ENCODE data around the gene PM20D2.

The PM20D2 gene

DNA sequence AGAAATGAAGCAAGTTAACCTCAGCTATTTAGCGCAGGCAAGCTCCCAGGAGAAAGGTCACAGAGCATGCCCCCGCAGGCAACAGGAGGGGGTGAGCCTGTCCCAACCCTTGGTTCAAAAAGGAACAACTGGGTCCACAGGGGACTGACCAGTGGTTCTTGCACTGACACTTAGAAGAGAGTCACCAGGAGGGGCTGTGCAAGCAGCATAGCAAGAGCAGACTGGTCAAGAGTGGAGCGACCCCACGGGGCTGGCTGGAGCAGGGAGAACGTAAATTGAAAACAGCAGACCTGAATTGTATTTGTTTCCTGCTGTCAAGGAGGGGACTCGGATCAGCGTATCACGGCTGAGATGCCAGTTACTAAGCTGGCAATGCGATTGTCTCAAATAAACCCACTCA, 38.5 kb downstream of the PM20D2 start (continued):
- TF ChIP-seq ZFP30 (CRISPR knock-in tag; IDR thresholded peaks at IDR 0.05) = no peak
- TF ChIP-seq PPARA (CRISPR knock-in tag; IDR thresholded peaks at IDR 0.05; ENCODE audit: borderline replicate concordance) = no peak
- no peak for TF ChIP-seq ZFP3 (CRISPR knock-in tag; IDR thresholded peaks at IDR 0.05)
- TF ChIP-seq ZNF8 (CRISPR knock-in tag; IDR thresholded peaks at IDR 0.05) = no peak
- no peak for TF ChIP-seq ZC3H10 (CRISPR knock-in tag; IDR thresholded peaks at IDR 0.05)
- TF ChIP-seq, protein P1, sequence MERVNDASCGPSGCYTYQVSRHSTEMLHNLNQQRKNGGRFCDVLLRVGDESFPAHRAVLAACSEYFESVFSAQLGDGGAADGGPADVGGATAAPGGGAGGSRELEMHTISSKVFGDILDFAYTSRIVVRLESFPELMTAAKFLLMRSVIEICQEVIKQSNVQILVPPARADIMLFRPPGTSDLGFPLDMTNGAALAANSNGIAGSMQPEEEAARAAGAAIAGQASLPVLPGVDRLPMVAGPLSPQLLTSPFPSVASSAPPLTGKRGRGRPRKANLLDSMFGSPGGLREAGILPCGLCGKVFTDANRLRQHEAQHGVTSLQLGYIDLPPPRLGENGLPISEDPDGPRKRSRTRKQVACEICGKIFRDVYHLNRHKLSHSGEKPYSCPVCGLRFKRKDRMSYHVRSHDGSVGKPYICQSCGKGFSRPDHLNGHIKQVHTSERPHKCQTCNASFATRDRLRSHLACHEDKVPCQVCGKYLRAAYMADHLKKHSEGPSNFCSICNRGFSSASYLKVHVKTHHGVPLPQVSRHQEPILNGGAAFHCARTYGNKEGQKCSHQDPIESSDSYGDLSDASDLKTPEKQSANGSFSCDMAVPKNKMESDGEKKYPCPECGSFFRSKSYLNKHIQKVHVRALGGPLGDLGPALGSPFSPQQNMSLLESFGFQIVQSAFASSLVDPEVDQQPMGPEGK (CRISPR knock-in tag; IDR thresholded peaks at IDR 0.05; ENCODE audit: borderline replicate concordance) = no peak

DNA sequence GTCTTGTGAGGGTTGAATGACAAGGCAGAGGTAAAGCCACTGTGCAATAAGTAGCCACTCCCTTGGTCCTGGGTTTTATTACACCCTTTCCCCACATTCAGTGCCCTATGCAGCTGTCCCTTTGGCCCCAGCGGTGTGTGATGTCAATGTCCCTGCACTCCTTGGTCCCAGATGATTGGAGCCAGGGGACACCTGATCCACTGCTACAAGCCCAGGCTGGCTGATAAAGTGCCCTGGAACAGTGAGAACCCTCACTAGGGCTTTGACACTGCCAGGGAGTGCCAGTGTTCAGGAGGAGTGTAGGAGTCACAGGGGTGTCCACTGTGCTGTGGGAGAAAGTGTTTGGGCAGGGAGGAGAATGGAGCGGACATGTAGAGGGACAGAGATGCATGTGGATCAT, 40.9 kb downstream of the PM20D2 start:
- ATAC-seq = no peak

DNA sequence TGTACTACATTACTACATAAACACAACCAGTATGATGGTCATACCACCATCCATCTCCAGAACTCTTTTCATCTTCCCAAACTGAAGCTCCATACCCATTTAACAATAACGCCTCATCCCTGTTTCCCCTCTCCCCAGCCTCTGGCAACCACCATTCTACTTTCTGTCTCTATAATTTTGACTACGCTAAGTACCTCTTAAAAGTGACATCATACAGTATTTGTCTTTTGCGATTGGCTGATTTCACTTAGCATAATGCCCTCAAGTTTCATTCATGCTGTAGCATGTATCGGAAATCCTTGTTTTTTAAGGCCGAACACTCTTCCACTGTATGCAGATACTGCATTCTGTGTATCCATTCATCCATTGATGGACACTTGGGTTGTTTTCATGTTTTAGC, 41.6 kb downstream of the PM20D2 start:
- ATAC-seq = no peak
- TF ChIP-seq, protein P1 (CRISPR knock-in tag; IDR thresholded peaks at IDR 0.05; ENCODE audit: borderline replicate concordance) = no peak
- TF ChIP-seq PPARA (CRISPR knock-in tag; IDR thresholded peaks at IDR 0.05; ENCODE audit: borderline replicate concordance) (no peak), CSDC2 (CRISPR knock-in tag; IDR thresholded peaks at IDR 0.05) (no peak), ISL1 (CRISPR knock-in tag; IDR thresholded peaks at IDR 0.05) (no peak), ZNF8 (CRISPR knock-in tag; IDR thresholded peaks at IDR 0.05) (no peak), BACH2 (CRISPR knock-in tag; IDR thresholded peaks at IDR 0.05; ENCODE audit: borderline replicate concordance) (no peak), ZNF565 (CRISPR knock-in tag; conservative IDR thresholded peaks at IDR 0.05; ENCODE audit: low read depth) (no peak), RARB (CRISPR knock-in tag; IDR thresholded peaks at IDR 0.05) (no peak), ESRRG (CRISPR knock-in tag; IDR thresholded peaks at IDR 0.05) (no peak), OSR1 (CRISPR knock-in tag; IDR thresholded peaks at IDR 0.05) (no peak), ZFP3 (CRISPR knock-in tag; IDR thresholded peaks at IDR 0.05) (no peak), ZNF70 (CRISPR knock-in tag; IDR thresholded peaks at IDR 0.05) (no peak), GLIS3 (CRISPR knock-in tag; IDR thresholded peaks at IDR 0.05) (no peak), ARNTL (CRISPR knock-in tag; IDR thresholded peaks at IDR 0.05; ENCODE audit: borderline replicate concordance, low read depth) (no peak), TOX (CRISPR knock-in tag; IDR thresholded peaks at IDR 0.05; ENCODE audit: borderline replicate concordance) (no peak)
- TF ChIP-seq, protein P2, sequence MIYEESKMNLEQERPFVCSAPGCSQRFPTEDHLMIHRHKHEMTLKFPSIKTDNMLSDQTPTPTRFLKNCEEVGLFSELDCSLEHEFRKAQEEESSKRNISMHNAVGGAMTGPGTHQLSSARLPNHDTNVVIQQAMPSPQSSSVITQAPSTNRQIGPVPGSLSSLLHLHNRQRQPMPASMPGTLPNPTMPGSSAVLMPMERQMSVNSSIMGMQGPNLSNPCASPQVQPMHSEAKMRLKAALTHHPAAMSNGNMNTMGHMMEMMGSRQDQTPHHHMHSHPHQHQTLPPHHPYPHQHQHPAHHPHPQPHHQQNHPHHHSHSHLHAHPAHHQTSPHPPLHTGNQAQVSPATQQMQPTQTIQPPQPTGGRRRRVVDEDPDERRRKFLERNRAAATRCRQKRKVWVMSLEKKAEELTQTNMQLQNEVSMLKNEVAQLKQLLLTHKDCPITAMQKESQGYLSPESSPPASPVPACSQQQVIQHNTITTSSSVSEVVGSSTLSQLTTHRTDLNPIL (CRISPR knock-in tag; IDR thresholded peaks at IDR 0.05; ENCODE audit: low read depth) = no peak
- TF ChIP-seq, protein P3, sequence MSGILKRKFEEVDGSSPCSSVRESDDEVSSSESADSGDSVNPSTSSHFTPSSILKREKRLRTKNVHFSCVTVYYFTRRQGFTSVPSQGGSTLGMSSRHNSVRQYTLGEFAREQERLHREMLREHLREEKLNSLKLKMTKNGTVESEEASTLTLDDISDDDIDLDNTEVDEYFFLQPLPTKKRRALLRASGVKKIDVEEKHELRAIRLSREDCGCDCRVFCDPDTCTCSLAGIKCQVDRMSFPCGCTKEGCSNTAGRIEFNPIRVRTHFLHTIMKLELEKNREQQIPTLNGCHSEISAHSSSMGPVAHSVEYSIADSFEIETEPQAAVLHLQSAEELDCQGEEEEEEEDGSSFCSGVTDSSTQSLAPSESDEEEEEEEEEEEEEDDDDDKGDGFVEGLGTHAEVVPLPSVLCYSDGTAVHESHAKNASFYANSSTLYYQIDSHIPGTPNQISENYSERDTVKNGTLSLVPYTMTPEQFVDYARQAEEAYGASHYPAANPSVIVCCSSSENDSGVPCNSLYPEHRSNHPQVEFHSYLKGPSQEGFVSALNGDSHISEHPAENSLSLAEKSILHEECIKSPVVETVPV (CRISPR knock-in tag; IDR thresholded peaks at IDR 0.05) = no peak

More for the DNA sequence above, 40.9 kb downstream of the PM20D2 start:
- TF ChIP-seq ZFP30 (CRISPR knock-in tag; IDR thresholded peaks at IDR 0.05) = no peak
- no peak for TF ChIP-seq ZFP3 (CRISPR knock-in tag; IDR thresholded peaks at IDR 0.05)
- no peak for TF ChIP-seq CSDC2 (CRISPR knock-in tag; IDR thresholded peaks at IDR 0.05)
- TF ChIP-seq BACH2 (CRISPR knock-in tag; IDR thresholded peaks at IDR 0.05; ENCODE audit: borderline replicate concordance) = no peak
- TF ChIP-seq SNAI2 (CRISPR knock-in tag; IDR thresholded peaks at IDR 0.05) = no peak
- TF ChIP-seq, protein P4, sequence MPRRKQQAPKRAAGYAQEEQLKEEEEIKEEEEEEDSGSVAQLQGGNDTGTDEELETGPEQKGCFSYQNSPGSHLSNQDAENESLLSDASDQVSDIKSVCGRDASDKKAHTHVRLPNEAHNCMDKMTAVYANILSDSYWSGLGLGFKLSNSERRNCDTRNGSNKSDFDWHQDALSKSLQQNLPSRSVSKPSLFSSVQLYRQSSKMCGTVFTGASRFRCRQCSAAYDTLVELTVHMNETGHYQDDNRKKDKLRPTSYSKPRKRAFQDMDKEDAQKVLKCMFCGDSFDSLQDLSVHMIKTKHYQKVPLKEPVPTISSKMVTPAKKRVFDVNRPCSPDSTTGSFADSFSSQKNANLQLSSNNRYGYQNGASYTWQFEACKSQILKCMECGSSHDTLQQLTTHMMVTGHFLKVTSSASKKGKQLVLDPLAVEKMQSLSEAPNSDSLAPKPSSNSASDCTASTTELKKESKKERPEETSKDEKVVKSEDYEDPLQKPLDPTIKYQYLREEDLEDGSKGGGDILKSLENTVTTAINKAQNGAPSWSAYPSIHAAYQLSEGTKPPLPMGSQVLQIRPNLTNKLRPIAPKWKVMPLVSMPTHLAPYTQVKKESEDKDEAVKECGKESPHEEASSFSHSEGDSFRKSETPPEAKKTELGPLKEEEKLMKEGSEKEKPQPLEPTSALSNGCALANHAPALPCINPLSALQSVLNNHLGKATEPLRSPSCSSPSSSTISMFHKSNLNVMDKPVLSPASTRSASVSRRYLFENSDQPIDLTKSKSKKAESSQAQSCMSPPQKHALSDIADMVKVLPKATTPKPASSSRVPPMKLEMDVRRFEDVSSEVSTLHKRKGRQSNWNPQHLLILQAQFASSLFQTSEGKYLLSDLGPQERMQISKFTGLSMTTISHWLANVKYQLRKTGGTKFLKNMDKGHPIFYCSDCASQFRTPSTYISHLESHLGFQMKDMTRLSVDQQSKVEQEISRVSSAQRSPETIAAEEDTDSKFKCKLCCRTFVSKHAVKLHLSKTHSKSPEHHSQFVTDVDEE (CRISPR knock-in tag; IDR thresholded peaks at IDR 0.05) = no peak
- no peak for TF ChIP-seq ZNF70 (CRISPR knock-in tag; IDR thresholded peaks at IDR 0.05)
- TF ChIP-seq RARB (CRISPR knock-in tag; IDR thresholded peaks at IDR 0.05) = no peak
- TF ChIP-seq TOX (CRISPR knock-in tag; IDR thresholded peaks at IDR 0.05; ENCODE audit: borderline replicate concordance) = no peak
- no peak for TF ChIP-seq GLIS3 (CRISPR knock-in tag; IDR thresholded peaks at IDR 0.05)
- no peak for TF ChIP-seq ZNF565 (CRISPR knock-in tag; conservative IDR thresholded peaks at IDR 0.05; ENCODE audit: low read depth)
- TF ChIP-seq, protein P3 (CRISPR knock-in tag; IDR thresholded peaks at IDR 0.05) = no peak
- TF ChIP-seq ESRRG (CRISPR knock-in tag; IDR thresholded peaks at IDR 0.05) = no peak
- no peak for TF ChIP-seq ZC3H10 (CRISPR knock-in tag; IDR thresholded peaks at IDR 0.05)
- TF ChIP-seq ARNTL (CRISPR knock-in tag; IDR thresholded peaks at IDR 0.05; ENCODE audit: borderline replicate concordance, low read depth) = no peak
- TF ChIP-seq ISL1 (CRISPR knock-in tag; IDR thresholded peaks at IDR 0.05) = no peak
- no peak for TF ChIP-seq PPARA (CRISPR knock-in tag; IDR thresholded peaks at IDR 0.05; ENCODE audit: borderline replicate concordance)
- TF ChIP-seq, protein P2 (CRISPR knock-in tag; IDR thresholded peaks at IDR 0.05; ENCODE audit: low read depth) = no peak

Measured in SK-N-SH treated with all-trans-retinoic acid at 6 μM for 48 hours (cell line).